ENCODE results near the gene IL16.

IL16 gene

GRCh38 chr15:81174792-81175327, 21.8 kb upstream of the IL16 start:
- Histone ChIP-seq H3K4me3 (ENCODE audit: low read length in 2 of 2) (no peak overlapping the region), H3K9ac (ENCODE audit: low read length in 2 of 2) (no peak overlapping the region), H3K9me3 (ENCODE audit: control insufficient read depth in 2 of 2, low read length in 2 of 2) (no peaks in the 10 kb centered on the region), H3K36me3 (ENCODE audit: control insufficient read depth in 2 of 2, insufficient read depth in 2 of 2, low read length in 2 of 2) (no peaks in the 10 kb centered on the region), H3K4me1 (ENCODE audit: control insufficient read depth, insufficient read depth, low read length) (peaks cover 13% of the 10 kb centered on the region), H3K27ac (ENCODE audit: low read length) (peak overlapping the region; percentile 41), H3K27me3 (ENCODE audit: control insufficient read depth in 1 of 2, insufficient read depth in 2 of 2, low read length in 2 of 2) (no peaks in the 10 kb centered on the region)

- Histone ChIP-seq H3K27ac (ENCODE audit: low read length) (peak overlapping the region; percentile 41), H3K9me3 (ENCODE audit: control insufficient read depth in 2 of 2, low read length in 2 of 2) (no peaks in the 10 kb centered on the region), H3K9ac (ENCODE audit: low read length in 2 of 2) (no peak overlapping the region), H3K4me3 (ENCODE audit: low read length in 2 of 2) (no peak overlapping the region), H3K4me1 (ENCODE audit: control insufficient read depth, insufficient read depth, low read length) (peaks cover 13% of the 10 kb centered on the region), H3K36me3 (ENCODE audit: control insufficient read depth in 2 of 2, insufficient read depth in 2 of 2, low read length in 2 of 2) (no peaks in the 10 kb centered on the region), H3K27me3 (ENCODE audit: control insufficient read depth in 1 of 2, insufficient read depth in 2 of 2, low read length in 2 of 2) (no peaks in the 10 kb centered on the region)
These were observed 21.2 kb upstream of the IL16 start for GRCh38 chr15:81175496-81175895.

- H3K4me1 ChIP-seq (ENCODE audit: control insufficient read depth, insufficient read depth, low read length): peaks cover 13% of the 10 kb centered on the region
- no peaks in the 10 kb centered on the region for H3K36me3 ChIP-seq (ENCODE audit: control insufficient read depth in 2 of 2, insufficient read depth in 2 of 2, low read length in 2 of 2)
- no peak overlapping the region for H3K9ac ChIP-seq (ENCODE audit: low read length in 2 of 2)
- H3K4me3 ChIP-seq (ENCODE audit: low read length in 2 of 2): no peak overlapping the region
- peaks cover 0 to under 1% of the 10 kb centered on the region in 2 donors for H3K27me3 ChIP-seq (ENCODE audit: control insufficient read depth in 1 of 2, insufficient read depth in 2 of 2, low read length in 2 of 2)
- peak overlapping the region; percentile 53 for H3K27ac ChIP-seq (ENCODE audit: low read length)
- H3K9me3 ChIP-seq (ENCODE audit: control insufficient read depth in 2 of 2, low read length in 2 of 2): no peaks in the 10 kb centered on the region
These were observed 20.3 kb upstream of the IL16 start for GRCh38 chr15:81176291-81176893.

- no peaks in the 10 kb centered on the region for H3K9me3 ChIP-seq (ENCODE audit: control insufficient read depth in 2 of 2, low read length in 2 of 2)
- H3K27me3 ChIP-seq (ENCODE audit: control insufficient read depth in 1 of 2, insufficient read depth in 2 of 2, low read length in 2 of 2): peaks cover 0 to 2% of the 10 kb centered on the region in 2 donors
These were observed 18.3 kb upstream of the IL16 start for GRCh38 chr15:81178365-81178764.

GRCh38 chr15:81181220-81181619, 15.5 kb upstream of the IL16 start:
- Histone ChIP-seq H3K27me3 (ENCODE audit: control insufficient read depth in 1 of 2, insufficient read depth in 2 of 2, low read length in 2 of 2) (peaks cover 0 to 4% of the 10 kb centered on the region in 2 donors), H3K27ac (ENCODE audit: low read length) (no peak overlapping the region), H3K4me1 (ENCODE audit: control insufficient read depth, insufficient read depth, low read length) (peaks cover 23% of the 10 kb centered on the region), H3K36me3 (ENCODE audit: control insufficient read depth in 2 of 2, insufficient read depth in 2 of 2, low read length in 2 of 2) (no peaks in the 10 kb centered on the region), H3K4me3 (ENCODE audit: low read length in 2 of 2) (no peak overlapping the region), H3K9ac (ENCODE audit: low read length in 2 of 2) (no peak overlapping the region), H3K9me3 (ENCODE audit: control insufficient read depth in 2 of 2, low read length in 2 of 2) (no peaks in the 10 kb centered on the region)

More at GRCh38 chr15:81178365-81178764, 18.3 kb upstream of the IL16 start:
- Histone ChIP-seq H3K9ac (ENCODE audit: low read length in 2 of 2) (no peak overlapping the region), H3K36me3 (ENCODE audit: control insufficient read depth in 2 of 2, insufficient read depth in 2 of 2, low read length in 2 of 2) (no peaks in the 10 kb centered on the region), H3K4me1 (ENCODE audit: control insufficient read depth, insufficient read depth, low read length) (peaks cover 27% of the 10 kb centered on the region), H3K27ac (ENCODE audit: low read length) (no peak overlapping the region), H3K4me3 (ENCODE audit: low read length in 2 of 2) (no peak overlapping the region)

- peak overlapping the region; percentile 68 to 73 for H3K4me3 ChIP-seq (ENCODE audit: low read length in 2 of 2)
These were observed 14.5 kb upstream of the IL16 start for GRCh38 chr15:81182031-81182755.

GRCh38 chr15:81182756-81183438, 13.8 kb upstream of the IL16 start:
- Histone ChIP-seq H3K27ac (ENCODE audit: low read length) (peak overlapping the region; percentile 41), H3K9ac (ENCODE audit: low read length in 2 of 2) (peak overlapping the region; percentile 49 to 55), H3K4me3 (ENCODE audit: low read length in 2 of 2) (peak overlapping the region; percentile 68 to 73)

More at GRCh38 chr15:81182031-81182755, 14.5 kb upstream of the IL16 start:
- H3K36me3 ChIP-seq (ENCODE audit: control insufficient read depth in 2 of 2, insufficient read depth in 2 of 2, low read length in 2 of 2): no peaks in the 10 kb centered on the region
- peak overlapping the region; percentile 49 to 55 for H3K9ac ChIP-seq (ENCODE audit: low read length in 2 of 2)
- peaks cover 0 to 4% of the 10 kb centered on the region in 2 donors for H3K27me3 ChIP-seq (ENCODE audit: control insufficient read depth in 1 of 2, insufficient read depth in 2 of 2, low read length in 2 of 2)
- H3K9me3 ChIP-seq (ENCODE audit: control insufficient read depth in 2 of 2, low read length in 2 of 2): no peaks in the 10 kb centered on the region
- H3K27ac ChIP-seq (ENCODE audit: low read length): peak overlapping the region; percentile 41
- H3K4me1 ChIP-seq (ENCODE audit: control insufficient read depth, insufficient read depth, low read length): peaks cover 21% of the 10 kb centered on the region

GRCh38 chr15:81183439-81183775, 13.3 kb upstream of the IL16 start:
- Histone ChIP-seq H3K9ac (ENCODE audit: low read length in 2 of 2) (no peak overlapping the region), H3K36me3 (ENCODE audit: control insufficient read depth in 2 of 2, insufficient read depth in 2 of 2, low read length in 2 of 2) (no peaks in the 10 kb centered on the region), H3K9me3 (ENCODE audit: control insufficient read depth in 2 of 2, low read length in 2 of 2) (no peaks in the 10 kb centered on the region), H3K4me1 (ENCODE audit: control insufficient read depth, insufficient read depth, low read length) (peaks cover 27% of the 10 kb centered on the region), H3K4me3 (ENCODE audit: low read length in 2 of 2) (peak overlapping the region; percentile 68 to 73), H3K27ac (ENCODE audit: low read length) (peak overlapping the region; percentile 41), H3K27me3 (ENCODE audit: control insufficient read depth in 1 of 2, insufficient read depth in 2 of 2, low read length in 2 of 2) (peaks cover 0 to 4% of the 10 kb centered on the region in 2 donors)

More at GRCh38 chr15:81182756-81183438, 13.8 kb upstream of the IL16 start:
- Histone ChIP-seq H3K9me3 (ENCODE audit: control insufficient read depth in 2 of 2, low read length in 2 of 2) (no peaks in the 10 kb centered on the region), H3K36me3 (ENCODE audit: control insufficient read depth in 2 of 2, insufficient read depth in 2 of 2, low read length in 2 of 2) (no peaks in the 10 kb centered on the region), H3K27me3 (ENCODE audit: control insufficient read depth in 1 of 2, insufficient read depth in 2 of 2, low read length in 2 of 2) (peaks cover 0 to 4% of the 10 kb centered on the region in 2 donors), H3K4me1 (ENCODE audit: control insufficient read depth, insufficient read depth, low read length) (peaks cover 23% of the 10 kb centered on the region)

GRCh38 chr15:81184188-81184587, 12.5 kb upstream of the IL16 start:
- no peak overlapping the region for H3K9ac ChIP-seq (ENCODE audit: low read length in 2 of 2)
- H3K9me3 ChIP-seq (ENCODE audit: control insufficient read depth in 2 of 2, low read length in 2 of 2): no peaks in the 10 kb centered on the region
- peak overlapping the region; percentile 18 to 73 for H3K4me3 ChIP-seq (ENCODE audit: low read length in 2 of 2)
- peaks cover 0 to 4% of the 10 kb centered on the region in 2 donors for H3K27me3 ChIP-seq (ENCODE audit: control insufficient read depth in 1 of 2, insufficient read depth in 2 of 2, low read length in 2 of 2)
- no peaks in the 10 kb centered on the region for H3K36me3 ChIP-seq (ENCODE audit: control insufficient read depth in 2 of 2, insufficient read depth in 2 of 2, low read length in 2 of 2)
- peak overlapping the region; percentile 18 for H3K27ac ChIP-seq (ENCODE audit: low read length)
- H3K4me1 ChIP-seq (ENCODE audit: control insufficient read depth, insufficient read depth, low read length): peaks cover 29% of the 10 kb centered on the region

GRCh38 chr15:81185631-81186295, 10.9 kb upstream of the IL16 start:
- no peaks in the 10 kb centered on the region for H3K36me3 ChIP-seq (ENCODE audit: control insufficient read depth in 2 of 2, insufficient read depth in 2 of 2, low read length in 2 of 2)

More at GRCh38 chr15:81185631-81186295, 10.9 kb upstream of the IL16 start:
- H3K4me1 ChIP-seq (ENCODE audit: control insufficient read depth, insufficient read depth, low read length): peaks cover 29% of the 10 kb centered on the region
- H3K9ac ChIP-seq (ENCODE audit: low read length in 2 of 2): no peak overlapping the region
- peaks cover 0 to 4% of the 10 kb centered on the region in 2 donors for H3K27me3 ChIP-seq (ENCODE audit: control insufficient read depth in 1 of 2, insufficient read depth in 2 of 2, low read length in 2 of 2)
- H3K4me3 ChIP-seq (ENCODE audit: low read length in 2 of 2): no peak overlapping the region
- no peak overlapping the region for H3K27ac ChIP-seq (ENCODE audit: low read length)
- H3K9me3 ChIP-seq (ENCODE audit: control insufficient read depth in 2 of 2, low read length in 2 of 2): no peaks in the 10 kb centered on the region

Measured in stomach smooth muscle (tissue), 2 donors.